Body of pancreas (tissue), 4 donors: ENCODE data around the gene KCNAB2. TPM values are rescaled to one million over a fixed set of nuclear protein-coding genes. Genes with fewer than 3 reads are reported as not detected.

ENCODE experiments used
- ATAC-seq: fragments of 150-250 bp; one replicate; pipeline ENCODE4 v1.9.1; 2016
- DNase-seq, 4 donors: peaks; one replicate each; pipeline ENCODE4 v3.0.0-alpha.2; 2019
- H3K27ac ChIP-seq, 4 donors: fragments of 200-600 bp; sonication (generic); 1 replicate in 3 of 4; 2 replicates in 1 of 4; pipeline versions ENCODE4 v1.5.1 to v1.6.1; 2016 to 2019; ENCODE audit warnings: mild to moderate bottlenecking in 1 of 4, mixed read lengths in 1 of 4, moderate library complexity in 1 of 4
- H3K27me3 ChIP-seq, 2 donors: fragments of 200-600 bp; sonication (generic); one replicate each; pipeline ENCODE4 v1.6.0; 2016; ENCODE audit warnings: mild to moderate bottlenecking in 1 of 2
- H3K36me3 ChIP-seq, 2 donors: fragments of 200-600 bp; sonication (generic); replicated peaks in 1 of 2; 2 replicates each; pipeline ENCODE4 v1.5.1; 2016; ENCODE audit warnings: low read depth in 2 of 2; ENCODE audit not compliant: insufficient read depth in 1 of 2
- H3K4me1 ChIP-seq: fragments of 200-600 bp; sonication (generic); one replicate; pipeline ENCODE4 v1.6.0; 2016
- H3K4me3 ChIP-seq, 2 donors: fragments of 200-600 bp; sonication (generic); 1 replicate in 1 of 2; 2 replicates in 1 of 2; pipeline ENCODE4 v1.5.1; 2016 to 2019
- H3K9me3 ChIP-seq, 3 donors: fragments of 200-600 bp; sonication (generic); 1 replicate in 2 of 3; 2 replicates in 1 of 3; pipeline ENCODE4 v1.5.1; 2016
- CTCF ChIP-seq, 7 experiments: fragments of 450-650 bp in 4 of 7; fragments of 200-600 bp in 3 of 7; sonication (generic) in 3 of 7; IDR thresholded peaks; one replicate each; pipeline ENCODE4 v1.5.1; 2016 to 2019; ENCODE audit warnings: antibody characterized with exemption in 7 of 7
- POLR2A ChIP-seq, 3 donors: fragments of 450-650 bp; IDR thresholded peaks; one replicate each; pipeline ENCODE4 v1.6.1; 2016; ENCODE audit warnings: antibody characterized with exemption in 3 of 3, mild to moderate bottlenecking in 2 of 3
- WGBS, 2 donors: methylation state at CpG; one replicate each; pipeline ENCODE4 v1.1.5; 2017; 5-methylcytosine and 5-hydroxymethylcytosine counted together
- intact Hi-C: fragments of 100-400 bp; cut with DNase I; formaldehyde crosslinking; loops from one replicate; pipeline ENCODE4 v1.15.1; 2023
- total RNA-seq, 2 donors: library from RNA; depleted of rRNA; stranded (reverse); fragments of >200 nt; gene quantifications; one replicate each; pipeline ENCODE4 v1.1.0, GENCODE V29; 2016

The KCNAB2 gene
- total RNA-seq, 2 donors from 2014 or later, result 4.6 to 7.0 TPM

GRCh38 chr1:6033986-6034749 lies 11.5 kb upstream of the KCNAB2 start:
- WGBS, 2 donors, result 15 to 18% methylated on average over 13 to 21 of the region's 21 CpGs
- peak; percentile 53 to 69 (median 56) for DNase-seq
- peak; percentile 58 for ATAC-seq
- intact Hi-C loops, result no loop called here
- Histone ChIP-seq H3K27ac (no peak overlapping the region), H3K4me1 (no peaks in the 10 kb centered on the region), H3K4me3 (no peak overlapping the region), H3K36me3 (no peaks in the 10 kb centered on the region), H3K27me3 (no peaks in the 10 kb centered on the region), H3K9me3 (no peaks in the 10 kb centered on the region)
- TF ChIP-seq CTCF (IDR thresholded peaks at IDR 0.05), result peak; percentile 45 to 58 (median 52)
- no peak for TF ChIP-seq POLR2A (IDR thresholded peaks at IDR 0.05)

GRCh38 chr1:6034750-6035096 lies 11.0 kb upstream of the KCNAB2 start:
- no peaks in the 10 kb centered on the region for H3K9me3 ChIP-seq
- no peak for DNase-seq
- no peak overlapping the region for H3K4me3 ChIP-seq
- 38 to 43% methylated on average over 10 of the region's 10 CpGs for WGBS, 2 donors
- intact Hi-C loops, result no loop called here
- H3K27me3 ChIP-seq, result no peaks in the 10 kb centered on the region
- peak in 1 of 7 experiments; percentile 2 for TF ChIP-seq CTCF (IDR thresholded peaks at IDR 0.05)
- TF ChIP-seq POLR2A (IDR thresholded peaks at IDR 0.05), result no peak
- H3K4me1 ChIP-seq, result no peaks in the 10 kb centered on the region
- no peak overlapping the region for H3K27ac ChIP-seq
- no peak for ATAC-seq
- H3K36me3 ChIP-seq, result no peaks in the 10 kb centered on the region

- intact Hi-C loops, result no loop called here
- Histone ChIP-seq H3K27me3 (no peaks in the 10 kb centered on the region), H3K27ac (no peak overlapping the region), H3K36me3 (no peaks in the 10 kb centered on the region), H3K9me3 (no peaks in the 10 kb centered on the region), H3K4me1 (no peaks in the 10 kb centered on the region), H3K4me3 (no peak overlapping the region)
- no peak for DNase-seq
- 59 to 67% methylated on average over 15 of the region's 15 CpGs for WGBS, 2 donors
- TF ChIP-seq POLR2A (IDR thresholded peaks at IDR 0.05), result no peak
- TF ChIP-seq CTCF (IDR thresholded peaks at IDR 0.05), result no peak
- ATAC-seq, result no peak
Measured at GRCh38 chr1:6035303-6035702, 10.4 kb upstream of the KCNAB2 start.

GRCh38 chr1:6035719-6036118 lies 10.0 kb upstream of the KCNAB2 start:
- no peak for DNase-seq
- 55 to 63% methylated on average over 12 of the region's 12 CpGs for WGBS, 2 donors
- TF ChIP-seq POLR2A (IDR thresholded peaks at IDR 0.05) (no peak), CTCF (IDR thresholded peaks at IDR 0.05) (no peak)

GRCh38 chr1:6037338-6037762 lies 8.3 kb upstream of the KCNAB2 start:
- TF ChIP-seq CTCF (IDR thresholded peaks at IDR 0.05), result no peak
- no peak for TF ChIP-seq POLR2A (IDR thresholded peaks at IDR 0.05)
- no peak overlapping the region for H3K4me3 ChIP-seq
- peak; percentile 22 for ATAC-seq
- no peaks in the 10 kb centered on the region for H3K9me3 ChIP-seq
- H3K27me3 ChIP-seq, result no peaks in the 10 kb centered on the region
- no peak for DNase-seq
- H3K36me3 ChIP-seq, result no peaks in the 10 kb centered on the region
- intact Hi-C loops, result no loop called here
- H3K4me1 ChIP-seq, result no peaks in the 10 kb centered on the region
- WGBS, 2 donors, result 25 to 29% methylated on average over 9 of the region's 9 CpGs
- no peak overlapping the region for H3K27ac ChIP-seq

More at GRCh38 chr1:6035719-6036118, 10.0 kb upstream of the KCNAB2 start:
- Histone ChIP-seq H3K36me3 (no peaks in the 10 kb centered on the region), H3K9me3 (no peaks in the 10 kb centered on the region), H3K27ac (no peak overlapping the region), H3K4me3 (no peak overlapping the region), H3K4me1 (no peaks in the 10 kb centered on the region), H3K27me3 (no peaks in the 10 kb centered on the region)
- intact Hi-C loops, result no loop called here
- no peak for ATAC-seq
